Endothelial cell of umbilical vein (primary cell): ENCODE results near the gene CECR2. TPM values are rescaled to one million over a fixed set of nuclear protein-coding genes. Genes with fewer than 3 reads are reported as not detected.
A peak's percentile ranks its signal among the peaks of the same experiment; 100 is the strongest.

Experiments
- BruUV-seq: library from RNA; stranded (reverse); fragments of 400-500 nt; replicated peaks from 2 replicates; lab custom pipeline; 2021; lab: Mats Ljungman, UMichigan
- CTCF ChIA-PET: fragments of 300-600, 350-600 bp; sonication (Branson Sonifier 250); formaldehyde crosslinking; loops from one replicate; lab custom pipeline; 2021; ENCODE audit warnings: antibody characterized with exemption, inconsistent platforms; lab: Charles Lee
- POLR2A ChIA-PET: fragments of 300-600, 350-600 bp; sonication (Branson Sonifier 250); formaldehyde crosslinking; loops from one replicate; lab custom pipeline; 2021; ENCODE audit warnings: antibody characterized with exemption, inconsistent platforms; lab: Charles Lee
- DNase-seq: peaks from one replicate; pipeline ENCODE4 v3.0.0-alpha.2; 2011; ENCODE audit warnings: low read depth, low spot score
- FAIRE-seq: peaks from 2 replicates; lab custom pipeline; 2011; peaks lifted over from hg19 to GRCh38; lab: Jason Lieb, UNC
- H2AFZ ChIP-seq: 2 replicates; pipeline ENCODE4 v1.6.0; 2012; ENCODE audit warnings: low read depth, low read length, control low read depth, inconsistent platforms
- H3K27ac ChIP-seq: 2 replicates; pipeline ENCODE4 v1.5.1; 2011; ENCODE audit warnings: low read depth, mild to moderate bottlenecking, control low read depth, low read length, moderate library complexity; ENCODE audit not compliant: insufficient read depth
- H3K27me3 ChIP-seq, 2 experiments: 2 replicates each; pipeline versions ENCODE4 v1.6.0 to v1.6.1; 2011; ENCODE audit warnings: low read length in 2 of 2, mixed read lengths in 1 of 2; ENCODE audit not compliant: control insufficient read depth in 2 of 2, insufficient read depth in 2 of 2
- H3K36me3 ChIP-seq, 2 experiments: 2 replicates in 1 of 2; 3 replicates in 1 of 2; pipeline ENCODE4 v1.5.1; 2011; ENCODE audit warnings: low read length in 2 of 2, mild to moderate bottlenecking in 1 of 2, moderate library complexity in 1 of 2; ENCODE audit not compliant: control insufficient read depth in 2 of 2, insufficient read depth in 2 of 2; ENCODE audit errors: extremely low read depth in 1 of 2
- H3K4me1 ChIP-seq: 3 replicates; pipeline ENCODE4 v1.5.1; 2011; ENCODE audit warnings: mild to moderate bottlenecking, low read length; ENCODE audit not compliant: control insufficient read depth, insufficient read depth; ENCODE audit errors: extremely low read depth
- H3K4me2 ChIP-seq: 2 replicates; pipeline ENCODE4 v1.6.1; 2011; ENCODE audit warnings: low read length, control low read depth, mixed read lengths; ENCODE audit not compliant: insufficient read depth
- H3K4me3 ChIP-seq, 3 experiments: fragments of 200-600 bp in 1 of 3; sonication (generic), shearing (Covaris generic) in 1 of 3; replicated peaks in 1 of 3; 2 replicates each; pipeline ENCODE4 v1.5.1; 2011 to 2016; ENCODE audit warnings: control low read depth in 3 of 3, low read length in 3 of 3, mild to moderate bottlenecking in 2 of 3, inconsistent platforms in 1 of 3, low read depth in 1 of 3, moderate library complexity in 1 of 3; ENCODE audit not compliant: insufficient read depth in 1 of 3
- H3K79me2 ChIP-seq: 2 replicates; pipeline ENCODE4 v1.6.0; 2012; ENCODE audit warnings: low read length, inconsistent platforms; ENCODE audit not compliant: control insufficient read depth, insufficient read depth
- H3K9ac ChIP-seq: replicated peaks from 2 replicates; pipeline ENCODE3; 2011; ENCODE audit warnings: low read length, control low read depth; ENCODE audit not compliant: insufficient read depth; ENCODE audit errors: extremely low read depth
- H3K9me1 ChIP-seq: replicated peaks from 3 replicates; pipeline ENCODE4 v1.6.0; 2011; ENCODE audit warnings: mild to moderate bottlenecking, low read length; ENCODE audit not compliant: control insufficient read depth, insufficient read depth; ENCODE audit errors: extremely low read depth
- H3K9me3 ChIP-seq: replicated peaks from 2 replicates; pipeline ENCODE4 v1.5.1; 2012; ENCODE audit warnings: low read length, inconsistent platforms; ENCODE audit not compliant: control insufficient read depth, insufficient read depth
- H4K20me1 ChIP-seq: replicated peaks from 2 replicates; pipeline ENCODE3; 2011; ENCODE audit warnings: mild to moderate bottlenecking, low read length; ENCODE audit not compliant: control insufficient read depth, insufficient read depth; ENCODE audit errors: extremely low read depth
- CTCF ChIP-seq, 2 donors: IDR thresholded peaks; 1 replicate in 1 of 2; 2 replicates in 1 of 2; pipeline ENCODE4 v1.5.1; 2011; ENCODE audit warnings: low read length in 2 of 2, mild to moderate bottlenecking in 2 of 2, moderate library complexity in 2 of 2, control low read depth in 1 of 2, inconsistent platforms in 1 of 2, low read depth in 1 of 2; ENCODE audit not compliant: insufficient read depth in 1 of 2; ENCODE audit errors: extremely low read depth in 1 of 2
- EZH2 ChIP-seq: IDR thresholded peaks from 2 replicates; pipeline ENCODE4 v1.6.1; 2012; ENCODE audit warnings: borderline replicate concordance, low read depth, mild to moderate bottlenecking, moderate library complexity, low read length, inconsistent platforms; ENCODE audit not compliant: severe bottlenecking
- FOS ChIP-seq: IDR thresholded peaks from 2 replicates; pipeline ENCODE4 v1.6.1; 2011; ENCODE audit warnings: mild to moderate bottlenecking, low read length, moderate library complexity, borderline replicate concordance; ENCODE audit not compliant: insufficient read depth
- GATA2 ChIP-seq: IDR thresholded peaks from 2 replicates; pipeline ENCODE4 v1.7.0; 2011; ENCODE audit warnings: low read depth, mild to moderate bottlenecking, moderate library complexity, mixed read lengths, low read length; ENCODE audit not compliant: insufficient read length, insufficient read depth
- JUN ChIP-seq: IDR thresholded peaks from 2 replicates; pipeline ENCODE4 v1.6.1; 2011; ENCODE audit warnings: borderline replicate concordance, low read depth; ENCODE audit not compliant: insufficient read length, insufficient read depth
- MAX ChIP-seq: IDR thresholded peaks from 2 replicates; pipeline ENCODE4 v1.6.1; 2011; ENCODE audit not compliant: insufficient read depth, insufficient read length
- MYC ChIP-seq: IDR thresholded peaks from one replicate; pipeline ENCODE4 v1.6.1; 2011; ENCODE audit warnings: mild to moderate bottlenecking, low read depth, low read length
- POLR2A ChIP-seq: IDR thresholded peaks from 2 replicates; pipeline ENCODE4 v1.6.1; 2012; ENCODE audit warnings: low read depth, mild to moderate bottlenecking, control low read depth, low read length
- POLR2AphosphoS5 ChIP-seq: IDR thresholded peaks from 2 replicates; pipeline ENCODE4 v1.6.1; 2012; ENCODE audit warnings: low read depth, mild to moderate bottlenecking, control low read depth, low read length, moderate library complexity; ENCODE audit not compliant: insufficient read depth
- dilution Hi-C: fragments of 300-500 bp; cut with MboI; formaldehyde crosslinking; loops from one replicate; pipeline ENCODE4 v1.15.0; 2019; ENCODE audit warnings: low sequenced_read_pairs; ENCODE audit not compliant: extremely low pct_ligation_motif_present
- intact Hi-C: fragments of 100-400 bp; cut with micrococcal nuclease; formaldehyde crosslinking; loops from one replicate; pipeline ENCODE4 v1.10.0; 2022
- polyA plus RNA-seq, 4 experiments: library from polyadenylated mRNA; depleted of rRNA in 3 of 4; stranded (reverse) in 3 of 4; unstranded in 1 of 4; fragments of >200 nt; gene quantifications; 2 replicates each; pipeline versions ENCODE4 v1.2.1 to v1.2.3, GENCODE V29; 2011 to 2012; ENCODE audit warnings: missing spikeins in 1 of 4
- total RNA-seq: library from RNA; stranded (reverse); gene quantifications from 2 replicates; pipeline ENCODE4 v1.2.3, GENCODE V29; 2021

Gene CECR2
- total and polyA plus RNA-seq, 2 donors (not counting 3 experiments of a cell fraction or from before 2014, with no cell fraction given) = 0.01 TPM; not detected in 1

GRCh38 chr22:17371448-17371847 is 2.2 kb downstream of the CECR2 start:
- POLR2A ChIA-PET = interaction anchor here (0.6 kb wide), 1 partner anchor 99 kb away, joined by 3 read pairs; no protein-coding TSS in a partner anchor
- dilution Hi-C loops = no loop called here
- no peak overlapping the region for H3K27ac ChIP-seq
- no peak for FAIRE-seq
- no peaks in the 10 kb centered on the region for H4K20me1 ChIP-seq
- H3K36me3 ChIP-seq = no peaks in the 10 kb centered on the region
- intact Hi-C loops = no loop called here
- no TSS peak for BruUV-seq
- H3K79me2 ChIP-seq = no peaks in the 10 kb centered on the region
- no peak overlapping the region for H3K9ac ChIP-seq
- H3K27me3 ChIP-seq = peaks cover 41 to 52% of the 10 kb centered on the region in 2 experiments
- CTCF ChIA-PET = interaction anchor here (7.7 kb wide), 1 partner anchor 131 kb away, joined by 62 read pairs; no protein-coding TSS in a partner anchor
- no peak overlapping the region for H3K4me3 ChIP-seq
- peaks cover 13% of the 10 kb centered on the region for H3K4me1 ChIP-seq
- TF ChIP-seq POLR2A (no peak), FOS (no peak), JUN (no peak), EZH2 (no peak)
- H3K9me1 ChIP-seq = no peaks in the 10 kb centered on the region
- H3K9me3 ChIP-seq = no peaks in the 10 kb centered on the region
- H3K4me2 ChIP-seq = peak overlapping the region; percentile 64
- H2AFZ ChIP-seq = no peak overlapping the region
- no peak for DNase-seq

- Histone ChIP-seq H4K20me1 (no peaks in the 10 kb centered on the region), H3K36me3 (no peaks in the 10 kb centered on the region), H3K4me3 (no peak overlapping the region), H3K9me3 (no peaks in the 10 kb centered on the region), H3K9ac (no peak overlapping the region), H2AFZ (no peak overlapping the region), H3K4me1 (peaks cover 10% of the 10 kb centered on the region), H3K27ac (no peak overlapping the region), H3K27me3 (peaks cover 21 to 34% of the 10 kb centered on the region in 2 experiments), H3K79me2 (no peaks in the 10 kb centered on the region), H3K9me1 (no peaks in the 10 kb centered on the region), H3K4me2 (no peak overlapping the region)
- FAIRE-seq (no peak), DNase-seq (no peak)
- POLR2A ChIA-PET = no interaction called here
- TF ChIP-seq JUN = no peak
- TF ChIP-seq POLR2A = no peak
- TF ChIP-seq EZH2 = no peak
- no peak for TF ChIP-seq MAX
- no peak for TF ChIP-seq CTCF (IDR thresholded peaks at IDR 0.05; ENCODE audit: extremely low read depth in 1 of 2, insufficient read depth in 1 of 2, low read depth in 1 of 2, low read length in 2 of 2)
- TF ChIP-seq FOS = no peak
- no peak for TF ChIP-seq MYC
- no peak for TF ChIP-seq POLR2AphosphoS5
- no peak for TF ChIP-seq GATA2
- intact Hi-C loops = no loop called here
- CTCF ChIA-PET = no interaction called here
- dilution Hi-C loops = no loop called here
- BruUV-seq = no TSS peak
Measured at GRCh38 chr22:17373855-17374254, 4.6 kb downstream of the CECR2 start.
